ENCODE data around the gene SFMBT1.

SFMBT1 gene

DNA sequence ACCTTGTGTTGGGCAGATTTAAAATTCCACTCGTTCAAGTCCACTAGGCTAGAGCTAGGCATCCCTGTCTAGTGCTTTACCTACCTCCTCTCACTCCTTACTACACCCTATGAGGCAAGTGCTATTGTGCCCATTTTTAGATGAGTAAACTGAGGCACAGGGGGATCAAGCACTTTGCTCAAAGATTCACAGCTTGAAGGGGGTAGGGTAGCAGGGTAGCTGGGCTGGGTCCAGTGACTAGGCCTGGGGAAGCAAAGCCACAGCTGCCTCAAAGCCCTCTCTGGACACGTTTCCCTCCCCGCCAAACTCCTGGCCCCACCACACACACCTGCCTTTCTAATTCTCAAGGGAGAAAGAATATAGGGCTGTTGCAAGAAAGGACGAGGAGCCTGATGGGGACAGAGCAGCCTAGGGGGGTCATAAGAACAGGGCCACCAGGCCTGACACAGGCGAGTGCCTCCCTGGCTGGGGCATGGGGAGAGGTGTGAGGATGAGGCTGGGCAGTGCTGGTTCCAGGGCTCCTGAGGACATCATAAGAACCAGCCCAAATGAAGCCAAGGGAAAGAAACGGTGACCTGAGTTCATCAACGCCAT is 34.8 kb upstream of the SFMBT1 start:
- Mint-ChIP-seq H3K27me3 (ENCODE audit: low read depth, poor library complexity) (peaks cover 10% of the 10 kb centered on the region), H3K36me3 (ENCODE audit: low read depth) (no peaks in the 10 kb centered on the region), H3K4me3 (no peak overlapping the region), H3K9me3 (no peaks in the 10 kb centered on the region), H3K27ac (no peak overlapping the region), H3K4me1 (peaks cover 21% of the 10 kb centered on the region)
- DNase-seq = no peak
- TF ChIP-seq, protein P1, sequence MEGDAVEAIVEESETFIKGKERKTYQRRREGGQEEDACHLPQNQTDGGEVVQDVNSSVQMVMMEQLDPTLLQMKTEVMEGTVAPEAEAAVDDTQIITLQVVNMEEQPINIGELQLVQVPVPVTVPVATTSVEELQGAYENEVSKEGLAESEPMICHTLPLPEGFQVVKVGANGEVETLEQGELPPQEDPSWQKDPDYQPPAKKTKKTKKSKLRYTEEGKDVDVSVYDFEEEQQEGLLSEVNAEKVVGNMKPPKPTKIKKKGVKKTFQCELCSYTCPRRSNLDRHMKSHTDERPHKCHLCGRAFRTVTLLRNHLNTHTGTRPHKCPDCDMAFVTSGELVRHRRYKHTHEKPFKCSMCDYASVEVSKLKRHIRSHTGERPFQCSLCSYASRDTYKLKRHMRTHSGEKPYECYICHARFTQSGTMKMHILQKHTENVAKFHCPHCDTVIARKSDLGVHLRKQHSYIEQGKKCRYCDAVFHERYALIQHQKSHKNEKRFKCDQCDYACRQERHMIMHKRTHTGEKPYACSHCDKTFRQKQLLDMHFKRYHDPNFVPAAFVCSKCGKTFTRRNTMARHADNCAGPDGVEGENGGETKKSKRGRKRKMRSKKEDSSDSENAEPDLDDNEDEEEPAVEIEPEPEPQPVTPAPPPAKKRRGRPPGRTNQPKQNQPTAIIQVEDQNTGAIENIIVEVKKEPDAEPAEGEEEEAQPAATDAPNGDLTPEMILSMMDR (IDR thresholded peaks at IDR 0.05) = no peak

DNA sequence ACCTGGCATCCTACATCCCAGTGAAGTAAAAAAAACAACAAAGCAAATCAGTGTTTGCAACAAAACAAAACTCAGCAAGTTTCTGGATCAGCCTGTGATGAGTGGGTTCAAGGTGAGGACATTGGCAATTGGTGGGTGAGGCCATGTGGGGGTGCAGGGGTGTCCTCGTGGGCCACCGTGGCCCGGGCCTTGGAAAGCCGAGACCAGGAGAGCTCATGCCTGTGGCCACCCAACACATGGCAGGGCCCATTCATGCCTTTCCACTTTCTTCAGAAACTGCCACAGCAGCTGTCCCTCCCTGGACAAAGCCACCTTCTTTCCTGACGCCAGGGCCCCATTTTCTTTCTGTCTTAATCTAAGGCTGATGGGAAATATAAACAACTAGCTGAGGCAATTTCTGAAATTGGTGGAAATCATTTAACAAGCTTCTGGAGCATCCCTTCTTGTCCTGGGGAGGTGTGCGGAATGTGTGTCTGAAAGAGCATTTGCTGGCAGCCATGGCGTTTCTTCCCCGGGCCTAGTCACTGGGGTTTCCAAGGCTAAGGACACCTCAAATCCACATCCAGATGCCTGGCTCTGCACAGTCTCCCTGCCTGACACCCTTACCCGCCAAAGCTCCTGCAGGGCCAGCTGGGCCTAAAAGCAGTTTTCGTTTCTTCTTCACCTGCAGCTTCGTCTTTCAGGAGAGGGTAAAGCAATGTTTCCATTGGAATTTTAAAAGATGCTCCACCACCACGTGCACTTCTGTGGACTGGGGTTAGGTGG is 34.1 kb upstream of the SFMBT1 start:
- TF ChIP-seq, protein P1 (IDR thresholded peaks at IDR 0.05) = no peak
- peaks cover 10% of the 10 kb centered on the region for H3K27me3 Mint-ChIP-seq (ENCODE audit: low read depth, poor library complexity)
- DNase-seq = no peak

GRCh38 chr3:53079147-53079546 is 33.3 kb upstream of the SFMBT1 start:
- H3K4me1 Mint-ChIP-seq = peaks cover 9% of the 10 kb centered on the region
- no peaks in the 10 kb centered on the region for H3K9me3 Mint-ChIP-seq
- DNase-seq = no peak
- H3K27ac Mint-ChIP-seq = no peak overlapping the region
- H3K4me3 Mint-ChIP-seq = no peak overlapping the region
- TF ChIP-seq, protein P1 (IDR thresholded peaks at IDR 0.05) = no peak
- H3K27me3 Mint-ChIP-seq (ENCODE audit: low read depth, poor library complexity) = peaks cover 10% of the 10 kb centered on the region
- H3K36me3 Mint-ChIP-seq (ENCODE audit: low read depth) = no peaks in the 10 kb centered on the region

More for the DNA sequence above, 34.1 kb upstream of the SFMBT1 start:
- H3K4me3 Mint-ChIP-seq = no peak overlapping the region
- peaks cover 14% of the 10 kb centered on the region for H3K4me1 Mint-ChIP-seq
- no peaks in the 10 kb centered on the region for H3K36me3 Mint-ChIP-seq (ENCODE audit: low read depth)
- H3K27ac Mint-ChIP-seq = no peak overlapping the region
- H3K9me3 Mint-ChIP-seq = no peaks in the 10 kb centered on the region

DNA sequence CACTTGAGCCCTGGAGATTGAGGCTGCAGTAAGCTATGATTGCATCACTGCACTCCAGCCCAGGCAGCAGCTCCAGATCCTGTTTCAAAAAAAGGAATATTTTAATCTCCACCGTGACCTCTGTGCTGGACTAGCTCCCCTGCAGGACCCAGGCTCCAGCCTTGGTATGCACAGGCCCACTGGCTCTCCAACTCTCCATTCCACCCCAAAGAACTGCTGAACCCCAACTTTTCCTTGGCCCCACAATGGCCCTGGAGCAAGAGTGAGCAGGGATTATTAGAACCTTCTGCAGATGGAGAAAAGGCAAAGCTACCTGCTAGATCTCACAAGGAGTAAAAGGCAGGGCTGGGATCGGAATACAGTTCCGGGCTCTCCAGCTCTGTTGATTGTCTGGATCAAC is 32.8 kb upstream of the SFMBT1 start:
- DNase-seq = no peak
- peaks cover 10% of the 10 kb centered on the region for H3K27me3 Mint-ChIP-seq (ENCODE audit: low read depth, poor library complexity)
- no peak overlapping the region for H3K4me3 Mint-ChIP-seq
- TF ChIP-seq, protein P1 (IDR thresholded peaks at IDR 0.05) = no peak
- H3K4me1 Mint-ChIP-seq = peaks cover 8% of the 10 kb centered on the region
- no peaks in the 10 kb centered on the region for H3K36me3 Mint-ChIP-seq (ENCODE audit: low read depth)
- no peaks in the 10 kb centered on the region for H3K9me3 Mint-ChIP-seq
- H3K27ac Mint-ChIP-seq = no peak overlapping the region

GRCh38 chr3:53077476-53078220 is 31.8 kb upstream of the SFMBT1 start:
- Mint-ChIP-seq H3K9me3 (no peaks in the 10 kb centered on the region), H3K36me3 (ENCODE audit: low read depth) (no peaks in the 10 kb centered on the region), H3K27ac (no peak overlapping the region), H3K4me1 (peaks cover 16% of the 10 kb centered on the region), H3K27me3 (ENCODE audit: low read depth, poor library complexity) (peaks cover 7% of the 10 kb centered on the region), H3K4me3 (no peak overlapping the region)
- TF ChIP-seq, protein P1 (IDR thresholded peaks at IDR 0.05) = no peak
- no peak for DNase-seq

Measured in nephron progenitor cell (in vitro differentiated cells).